Activated CD8-positive, alpha-beta memory T cell treated with anti-CD3 and anti-CD28 coated beads for 24 hours (primary cell): Measurements from ENCODE around the gene GSAP.
"Not testable (repeated sequence)": the region's sequence is repeated elsewhere in the genome, so short reads cannot be mapped to it uniquely, and the experiment has no call there.

ENCODE experiments used
- DNase-seq: peaks from one replicate; pipeline ENCODE4 v3.0.0-alpha.2; 2020

GSAP gene

GRCh38 chr7:77353911-77354310 is 62.2 kb downstream of the GSAP start:
- no peak for DNase-seq

- DNase-seq: no peak
Observed at GRCh38 chr7:77353407-77353721, 62.8 kb downstream of the GSAP start.

- DNase-seq: no peak
Observed at GRCh38 chr7:77352665-77353406, 63.3 kb downstream of the GSAP start.

GRCh38 chr7:77351539-77352004 is 64.6 kb downstream of the GSAP start:
- DNase-seq: peak; percentile 84

GRCh38 chr7:77349141-77349540 is 67.0 kb downstream of the GSAP start:
- no peak for DNase-seq

- no peak for DNase-seq
Observed at GRCh38 chr7:77348371-77348813, 67.8 kb downstream of the GSAP start.

GRCh38 chr7:77346441-77346840 is 69.7 kb downstream of the GSAP start:
- DNase-seq: no peak

GRCh38 chr7:77345426-77345825 is 70.7 kb downstream of the GSAP start:
- not testable (repeated sequence) for DNase-seq

- no peak for DNase-seq
Observed at GRCh38 chr7:77339726-77340125, 76.4 kb downstream of the GSAP start.

GRCh38 chr7:77338883-77339629 is 77.1 kb downstream of the GSAP start:
- no peak for DNase-seq

- no peak for DNase-seq
Observed at GRCh38 chr7:77338260-77338659, 77.9 kb downstream of the GSAP start.

- no peak for DNase-seq
Observed at GRCh38 chr7:77337456-77337990, 78.6 kb downstream of the GSAP start.

- DNase-seq: no peak
Observed at GRCh38 chr7:77335581-77335980, 80.6 kb downstream of the GSAP start.

GRCh38 chr7:77334039-77334438 is 82.1 kb downstream of the GSAP start:
- DNase-seq: not testable (repeated sequence)

- no peak for DNase-seq
Observed at GRCh38 chr7:77331938-77332695, 84.0 kb downstream of the GSAP start.

- DNase-seq: no peak
Observed at GRCh38 chr7:77330169-77330882, 85.8 kb downstream of the GSAP start.

GRCh38 chr7:77329466-77330168 is 86.5 kb downstream of the GSAP start:
- no peak for DNase-seq

- no peak for DNase-seq
Observed at GRCh38 chr7:77328669-77329068, 87.5 kb downstream of the GSAP start.

- no peak for DNase-seq
Observed at GRCh38 chr7:77327932-77328628, 88.1 kb downstream of the GSAP start.

GRCh38 chr7:77327067-77327931 is 88.8 kb downstream of the GSAP start:
- DNase-seq: no peak
